ENCODE results near the gene INPP5D.
A peak's percentile ranks its signal among the peaks of the same experiment; 100 is the strongest.
"Not testable (repeated sequence)": the region's sequence is repeated elsewhere in the genome, so short reads cannot be mapped to it uniquely, and the experiment has no call there.

Gene INPP5D

GRCh38 chr2:233060501-233060979 lies 398 bp downstream of the INPP5D start:
- Mint-ChIP-seq H3K27ac (peak overlapping the region; percentile 95), H3K36me3 (peaks cover 3% of the 10 kb centered on the region), H3K4me3 (peak overlapping the region; percentile 94), H3K4me1 (peaks cover 52% of the 10 kb centered on the region), H3K9me3 (no peaks in the 10 kb centered on the region), H3K27me3 (no peaks in the 10 kb centered on the region)

- Mint-ChIP-seq H3K27ac (peak overlapping the region; percentile 95), H3K27me3 (no peaks in the 10 kb centered on the region), H3K9me3 (no peaks in the 10 kb centered on the region), H3K36me3 (peaks cover 3% of the 10 kb centered on the region), H3K4me1 (peaks cover 55% of the 10 kb centered on the region), H3K4me3 (peak overlapping the region; percentile 94)
Measured at GRCh38 chr2:233060980-233061590, 943 bp downstream of the INPP5D start.

- no peaks in the 10 kb centered on the region for H3K27me3 Mint-ChIP-seq
- H3K4me1 Mint-ChIP-seq: peaks cover 60% of the 10 kb centered on the region
Measured at GRCh38 chr2:233061591-233062450, 1.7 kb downstream of the INPP5D start.

GRCh38 chr2:233062451-233062850 lies 2.3 kb downstream of the INPP5D start:
- peaks cover 7% of the 10 kb centered on the region for H3K36me3 Mint-ChIP-seq
- H3K27ac Mint-ChIP-seq: peak overlapping the region; percentile 92
- H3K4me3 Mint-ChIP-seq: peak overlapping the region; percentile 94
- peaks cover 66% of the 10 kb centered on the region for H3K4me1 Mint-ChIP-seq
- H3K9me3 Mint-ChIP-seq: no peaks in the 10 kb centered on the region
- no peaks in the 10 kb centered on the region for H3K27me3 Mint-ChIP-seq

More at GRCh38 chr2:233061591-233062450, 1.7 kb downstream of the INPP5D start:
- H3K36me3 Mint-ChIP-seq: peaks cover 3% of the 10 kb centered on the region
- peak overlapping the region; percentile 95 for H3K27ac Mint-ChIP-seq
- no peaks in the 10 kb centered on the region for H3K9me3 Mint-ChIP-seq
- H3K4me3 Mint-ChIP-seq: peak overlapping the region; percentile 94

DNA sequence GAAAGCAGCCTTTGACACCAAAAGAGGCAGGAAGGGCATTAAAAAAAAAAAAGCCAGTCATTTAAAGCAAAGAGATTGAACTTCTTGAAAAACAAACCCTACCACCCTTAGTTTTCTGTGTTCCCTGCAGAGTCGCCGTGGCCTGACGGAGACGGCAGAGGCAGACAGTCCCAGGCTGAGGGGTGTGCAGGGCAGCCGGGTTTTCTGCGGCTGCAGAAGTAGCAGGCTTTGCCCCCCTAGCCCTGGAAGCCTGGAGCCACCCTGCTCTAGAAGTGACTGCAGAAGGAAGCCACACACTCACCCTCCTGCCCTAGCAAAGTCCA lies 2.8 kb downstream of the INPP5D start:
- Mint-ChIP-seq H3K27me3 (no peaks in the 10 kb centered on the region), H3K9me3 (no peaks in the 10 kb centered on the region), H3K27ac (peak overlapping the region; percentile 92), H3K4me3 (peak overlapping the region; percentile 94), H3K4me1 (peaks cover 68% of the 10 kb centered on the region), H3K36me3 (peaks cover 8% of the 10 kb centered on the region)

GRCh38 chr2:233063269-233063975 lies 3.3 kb downstream of the INPP5D start:
- no peaks in the 10 kb centered on the region for H3K27me3 Mint-ChIP-seq
- peak overlapping the region; percentile 92 for H3K27ac Mint-ChIP-seq
- H3K36me3 Mint-ChIP-seq: peaks cover 8% of the 10 kb centered on the region
- no peaks in the 10 kb centered on the region for H3K9me3 Mint-ChIP-seq
- peaks cover 67% of the 10 kb centered on the region for H3K4me1 Mint-ChIP-seq
- peak overlapping the region; percentile 94 for H3K4me3 Mint-ChIP-seq

GRCh38 chr2:233063976-233064411 lies 3.9 kb downstream of the INPP5D start:
- Mint-ChIP-seq H3K9me3 (no peaks in the 10 kb centered on the region), H3K4me3 (peak overlapping the region; percentile 94), H3K27ac (peak overlapping the region; percentile 70), H3K36me3 (peaks cover 12% of the 10 kb centered on the region), H3K4me1 (peaks cover 68% of the 10 kb centered on the region), H3K27me3 (no peaks in the 10 kb centered on the region)

DNA sequence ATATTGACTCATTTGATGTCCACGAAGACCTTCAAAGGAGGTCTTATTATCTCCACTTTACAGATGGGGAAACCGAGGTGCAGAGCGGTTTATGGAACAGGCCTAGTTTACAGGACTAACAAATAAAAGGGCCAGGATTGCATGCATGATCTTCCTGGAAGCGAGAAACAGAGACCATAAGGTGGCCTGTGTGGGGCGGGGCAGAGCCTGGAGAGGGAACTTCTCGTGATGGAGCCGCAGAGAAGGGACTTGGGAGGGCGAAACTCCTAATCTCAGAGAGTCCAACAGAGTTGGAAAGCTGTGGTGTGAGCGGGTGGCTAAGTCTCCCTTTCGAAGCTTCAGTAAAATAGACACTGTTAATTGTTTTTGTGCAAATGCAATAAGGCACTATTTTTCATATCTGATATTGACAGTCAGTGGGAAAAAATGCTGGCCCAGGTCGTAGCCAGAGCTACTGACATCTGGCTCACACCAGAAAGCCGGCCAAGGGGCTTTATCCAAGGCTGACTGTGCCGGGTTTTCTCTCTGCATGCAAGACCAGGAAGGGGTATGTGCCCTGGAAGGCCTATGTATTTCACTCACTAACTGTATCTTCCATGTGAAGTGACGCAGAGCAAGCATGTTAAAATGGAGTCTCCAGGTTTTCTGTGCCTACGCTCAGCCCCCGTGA lies 4.5 kb downstream of the INPP5D start:
- Mint-ChIP-seq H3K36me3 (peaks cover 12% of the 10 kb centered on the region), H3K27me3 (no peaks in the 10 kb centered on the region), H3K4me3 (peak overlapping the region; percentile 30), H3K4me1 (peaks cover 74% of the 10 kb centered on the region), H3K27ac (peak overlapping the region; percentile 55), H3K9me3 (no peaks in the 10 kb centered on the region)

GRCh38 chr2:233065200-233065589 lies 5.1 kb downstream of the INPP5D start:
- H3K36me3 Mint-ChIP-seq: peaks cover 12% of the 10 kb centered on the region
- H3K9me3 Mint-ChIP-seq, H3K27ac Mint-ChIP-seq, H3K27me3 Mint-ChIP-seq: not testable (repeated sequence)
- peaks cover 75% of the 10 kb centered on the region for H3K4me1 Mint-ChIP-seq
- H3K4me3 Mint-ChIP-seq: peak overlapping the region; percentile 3

DNA sequence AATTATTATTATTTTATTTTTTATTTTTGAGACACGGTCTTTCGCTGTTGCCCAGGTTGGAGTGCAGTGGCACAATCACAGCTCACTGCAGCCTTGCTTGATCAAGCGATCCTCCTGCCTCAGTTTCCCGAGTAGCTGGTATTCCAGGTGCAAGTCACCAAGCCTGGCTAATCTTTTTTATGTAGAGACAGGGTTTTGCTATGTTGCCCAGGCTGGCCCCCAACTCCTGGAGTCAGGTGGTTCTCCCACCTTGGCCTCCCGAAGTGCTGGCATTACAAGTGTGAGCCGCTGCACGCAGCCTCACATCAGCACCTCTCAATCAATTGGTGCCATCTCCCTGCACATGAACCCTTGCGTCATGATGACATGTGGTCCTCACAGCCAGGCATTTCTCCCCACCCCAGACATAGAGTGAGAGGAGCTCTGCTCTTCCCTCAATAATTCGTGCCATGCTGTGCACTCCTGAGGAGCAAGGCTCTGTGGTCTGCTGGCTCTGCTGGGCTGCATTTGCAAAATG lies 5.9 kb downstream of the INPP5D start:
- H3K4me1 Mint-ChIP-seq: peaks cover 80% of the 10 kb centered on the region
- H3K36me3 Mint-ChIP-seq: peaks cover 15% of the 10 kb centered on the region
- no peaks in the 10 kb centered on the region for H3K9me3 Mint-ChIP-seq
- H3K27me3 Mint-ChIP-seq: no peaks in the 10 kb centered on the region
- H3K4me3 Mint-ChIP-seq: peak overlapping the region; percentile 30
- peak overlapping the region; percentile 30 for H3K27ac Mint-ChIP-seq

DNA sequence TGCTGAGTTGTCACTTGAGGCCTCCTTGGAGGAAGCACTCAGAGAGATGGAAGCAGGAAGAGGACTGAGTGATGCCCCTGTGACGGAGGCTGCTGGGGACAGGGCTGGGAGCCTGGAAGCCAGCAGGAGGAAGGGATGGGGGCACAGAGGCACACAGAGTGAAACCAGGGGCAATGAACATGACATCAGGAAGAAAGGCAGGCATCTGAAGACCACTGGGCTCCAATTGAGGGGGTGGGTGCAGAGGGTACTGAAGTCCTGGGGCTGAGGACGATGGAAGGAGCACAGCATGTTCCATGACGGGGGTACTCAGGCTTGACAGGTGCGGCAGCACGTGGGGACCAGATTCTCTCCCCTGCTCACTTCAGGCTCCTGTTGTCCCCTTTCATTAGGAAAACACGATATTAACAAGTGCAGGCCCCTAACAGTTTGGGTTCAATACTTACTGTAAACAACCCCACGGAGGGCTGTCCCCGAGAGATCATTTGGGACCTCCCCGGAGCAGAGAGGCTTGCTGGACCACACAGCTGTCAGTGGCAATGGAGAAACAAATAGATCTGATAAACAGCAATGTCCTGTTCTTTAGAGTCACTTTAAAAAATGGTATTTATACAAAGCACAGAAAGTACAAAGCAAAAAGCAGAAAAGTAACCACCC lies 8.7 kb downstream of the INPP5D start:
- peaks cover 25% of the 10 kb centered on the region for H3K36me3 Mint-ChIP-seq
- H3K4me1 Mint-ChIP-seq: peaks cover 64% of the 10 kb centered on the region

GRCh38 chr2:233072838-233073237 lies 12.7 kb downstream of the INPP5D start:
- peaks cover 34% of the 10 kb centered on the region for H3K4me1 Mint-ChIP-seq
- no peaks in the 10 kb centered on the region for H3K27me3 Mint-ChIP-seq
- H3K36me3 Mint-ChIP-seq: peaks cover 19% of the 10 kb centered on the region
- peaks cover 5% of the 10 kb centered on the region for H3K9me3 Mint-ChIP-seq
- H3K4me3 Mint-ChIP-seq: no peak overlapping the region
- H3K27ac Mint-ChIP-seq: peak overlapping the region; percentile 65

More for the DNA sequence above, 8.7 kb downstream of the INPP5D start:
- H3K27ac Mint-ChIP-seq: peak overlapping the region; percentile 94
- no peaks in the 10 kb centered on the region for H3K27me3 Mint-ChIP-seq
- peak overlapping the region; percentile 36 for H3K4me3 Mint-ChIP-seq
- peaks cover 5% of the 10 kb centered on the region for H3K9me3 Mint-ChIP-seq

GRCh38 chr2:233074106-233074505 lies 14.0 kb downstream of the INPP5D start:
- H3K27me3 Mint-ChIP-seq: no peaks in the 10 kb centered on the region
- peaks cover 18% of the 10 kb centered on the region for H3K36me3 Mint-ChIP-seq
- peaks cover 5% of the 10 kb centered on the region for H3K9me3 Mint-ChIP-seq
- peaks cover 36% of the 10 kb centered on the region for H3K4me1 Mint-ChIP-seq
- H3K4me3 Mint-ChIP-seq: no peak overlapping the region
- H3K27ac Mint-ChIP-seq: no peak overlapping the region

GRCh38 chr2:233075141-233075965 lies 15.2 kb downstream of the INPP5D start:
- Mint-ChIP-seq H3K27me3 (no peaks in the 10 kb centered on the region), H3K27ac (no peak overlapping the region), H3K36me3 (peaks cover 24% of the 10 kb centered on the region), H3K4me3 (no peak overlapping the region), H3K4me1 (peaks cover 34% of the 10 kb centered on the region), H3K9me3 (peaks cover 5% of the 10 kb centered on the region)

Measured in activated naive CD4-positive, alpha-beta T cell treated with anti-CD3 and anti-CD28 coated beads, Interleukin-2, amount 50 U/mL, for 24 hours (primary cell).